ENCODE results near the gene NSRP1.

DNA sequence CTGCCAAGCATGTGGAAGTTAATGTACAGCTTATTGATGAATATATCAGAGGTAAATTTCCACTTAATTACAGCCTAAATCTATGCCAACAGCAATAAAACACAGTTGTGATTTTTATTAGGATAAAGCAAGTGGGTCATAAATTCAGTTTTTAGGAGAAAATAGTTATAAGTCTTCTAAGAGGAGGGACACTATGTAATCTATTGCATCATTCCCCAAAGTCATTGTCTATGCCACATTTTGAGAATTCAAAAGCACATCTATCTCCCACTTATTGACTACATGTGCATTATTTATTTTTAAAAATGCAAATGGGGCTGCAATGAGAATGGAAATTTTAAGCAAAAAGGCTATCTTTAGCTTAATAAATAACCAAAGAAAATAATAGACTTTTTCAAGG is 23.7 kb upstream of the NSRP1 start:
- TF ChIP-seq CTCF (IDR thresholded peaks at IDR 0.05) (no peak), CREB1 (CRISPR knock-in tag; IDR thresholded peaks at IDR 0.05) (no peak), TEAD1 (CRISPR knock-in tag; IDR thresholded peaks at IDR 0.05) (no peak)
